Measurements from ENCODE around the gene PDK4.

GRCh38 chr7:95592570-95592969 is 3.7 kb downstream of the PDK4 start:
- TF ChIP-seq POLR2A (IDR thresholded peaks at IDR 0.05) = no peak
- TF ChIP-seq CTCF (IDR thresholded peaks at IDR 0.05) = no peak
